OCI-M2 (cell line): ENCODE data around the gene ST3GAL2.
"Not testable (repeated sequence)": the region's sequence is repeated elsewhere in the genome, so short reads cannot be mapped to it uniquely, and the experiment has no call there.

Experiments used
- DNase-seq: peaks from one replicate; lab custom pipeline; 2025; ENCODE audit not compliant: unreplicated experiment; lab: John Stamatoyannopoulos, UW

ST3GAL2 gene

GRCh38 chr16:70467608-70468007 is 28.7 kb upstream of the ST3GAL2 start:
- DNase-seq: no peak

DNA sequence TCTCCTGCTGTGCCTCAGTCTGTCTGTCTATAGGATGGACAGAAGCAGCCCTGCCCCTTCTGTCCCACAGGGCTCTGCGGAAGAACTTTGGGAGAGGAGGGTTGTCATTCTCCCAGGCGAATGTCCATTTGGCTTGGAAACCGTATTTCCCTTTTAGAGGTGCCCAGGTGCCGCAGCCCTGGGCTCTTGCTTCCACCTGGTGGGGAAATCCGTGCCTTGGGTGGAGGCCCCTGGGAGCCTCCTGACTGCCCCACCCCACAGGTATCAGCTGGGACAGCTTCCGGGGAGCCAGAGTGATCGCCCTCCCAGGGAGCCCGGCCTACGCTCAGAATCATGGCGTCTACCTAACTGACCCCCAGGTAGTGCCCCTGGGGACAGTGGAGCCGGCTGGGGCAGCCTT is 28.2 kb upstream of the ST3GAL2 start:
- no peak for DNase-seq

DNA sequence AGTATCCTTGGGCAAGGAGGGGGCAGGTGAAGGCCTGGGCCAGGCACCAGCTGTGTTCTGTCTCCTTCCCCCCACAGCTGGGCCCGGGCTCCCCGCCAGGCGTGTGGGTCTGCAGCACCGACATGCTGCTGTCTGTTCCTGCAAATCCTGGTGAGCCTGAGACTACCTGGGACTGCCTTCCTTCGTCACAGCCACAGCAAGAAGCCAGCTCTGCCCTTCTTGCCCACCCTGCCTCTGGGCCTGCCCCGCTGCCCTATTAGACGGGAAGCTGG is 27.8 kb upstream of the ST3GAL2 start:
- DNase-seq: no peak

DNA sequence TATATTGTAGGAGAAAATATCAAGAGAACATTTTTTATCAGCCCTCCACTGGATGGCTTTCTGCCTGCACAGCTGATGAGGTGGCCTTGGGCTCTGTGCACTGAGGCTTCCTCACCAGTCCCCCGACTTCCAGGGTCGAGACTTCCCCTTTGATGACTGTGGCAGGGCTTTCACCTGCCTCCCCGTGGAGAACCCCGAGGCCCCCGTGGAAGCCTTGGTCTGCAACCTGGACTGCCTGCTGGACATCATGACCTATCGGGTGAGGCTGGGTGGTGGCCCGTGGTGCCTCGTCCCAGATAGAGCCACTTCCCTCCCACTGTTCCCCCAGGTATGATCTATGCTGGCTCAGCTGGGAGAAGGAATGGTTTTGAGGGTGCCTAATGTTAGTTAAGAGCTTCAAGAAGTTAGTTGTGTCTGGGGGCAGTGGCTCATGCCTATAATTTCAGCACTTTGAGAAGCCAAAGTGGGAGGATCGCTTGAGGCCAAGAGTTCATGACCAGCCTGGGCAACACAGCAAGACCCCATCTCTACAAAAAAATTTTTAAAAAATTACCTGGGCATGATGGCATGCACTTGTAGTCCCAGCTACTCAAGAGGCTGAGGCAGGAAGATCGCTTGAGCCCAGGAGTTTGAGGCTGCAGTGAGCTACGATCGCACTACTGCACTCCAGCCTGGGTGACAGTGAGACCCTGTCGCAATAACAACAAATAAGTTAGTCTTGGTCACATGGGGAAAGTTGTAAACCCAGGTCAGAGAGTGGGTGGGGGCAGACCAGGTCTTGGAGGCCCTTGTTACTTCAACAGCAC is 27.3 kb upstream of the ST3GAL2 start:
- no peak for DNase-seq

DNA sequence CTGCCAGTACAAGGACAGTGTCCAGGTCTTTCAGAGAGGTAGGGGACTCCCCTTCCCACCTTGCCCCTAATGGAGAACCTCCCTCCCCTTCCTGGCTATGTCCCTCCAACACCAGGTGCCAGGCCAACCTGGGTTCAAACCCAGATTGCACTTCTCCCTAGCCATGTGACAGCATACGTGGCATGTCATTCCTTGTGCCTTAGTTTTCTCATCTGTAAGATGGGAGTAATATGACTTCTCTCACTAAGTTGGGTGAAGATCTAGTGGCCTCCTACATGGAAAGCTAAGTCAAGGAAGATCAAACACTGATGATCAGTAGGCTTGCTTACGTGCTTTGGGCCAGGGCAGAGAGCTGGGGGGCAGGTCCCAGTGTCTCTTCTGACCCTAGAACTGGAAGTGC is 24.3 kb upstream of the ST3GAL2 start:
- DNase-seq: no peak

DNA sequence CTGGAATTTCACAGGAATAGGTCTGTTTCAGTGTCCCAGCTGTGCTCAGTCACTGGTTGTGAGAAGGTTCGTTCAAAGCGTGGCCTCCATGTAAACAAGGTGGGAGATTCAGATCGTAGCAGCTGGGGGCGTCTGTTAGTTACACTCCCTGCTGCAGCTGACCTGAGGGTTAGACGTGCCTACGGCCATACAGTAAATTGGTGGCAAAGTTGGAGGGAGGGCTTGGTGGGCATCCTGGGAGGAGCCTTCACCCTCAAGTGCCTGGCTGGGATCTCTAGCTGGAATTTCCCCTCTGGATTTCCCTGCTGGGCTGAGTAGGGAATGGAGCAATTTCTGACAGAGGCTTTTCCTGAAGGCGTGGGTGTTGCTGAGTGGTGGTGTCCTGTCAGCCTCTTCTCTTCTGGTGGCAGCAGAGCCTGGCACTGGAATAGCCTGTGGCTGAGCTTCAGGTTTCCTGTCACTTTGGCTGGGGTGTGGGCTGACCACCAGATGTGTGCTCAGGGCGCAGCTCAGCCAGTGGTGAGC is 21.9 kb upstream of the ST3GAL2 start:
- DNase-seq: no peak

- no peak for DNase-seq
These were observed 18.7 kb upstream of the ST3GAL2 start for GRCh38 chr16:70457446-70458166.

DNA sequence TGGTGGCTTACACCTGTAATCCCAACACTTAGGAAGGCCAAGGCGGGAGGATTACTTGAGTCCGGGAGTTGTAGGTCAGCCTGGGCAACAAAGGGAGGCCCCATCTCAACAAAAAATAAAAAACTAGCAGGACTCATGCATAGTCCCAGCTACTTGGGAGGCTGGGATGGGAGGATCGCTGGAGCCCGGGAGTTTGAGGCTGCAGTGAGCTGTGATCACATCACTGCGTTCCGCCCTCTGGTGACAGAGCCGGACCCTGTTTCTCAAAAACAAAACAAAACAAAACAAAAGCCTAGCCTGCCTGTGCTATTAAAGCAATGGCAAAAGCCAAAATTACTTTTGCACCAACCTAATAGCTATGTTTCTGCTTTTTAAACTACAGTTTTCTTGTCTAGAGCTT is 17.0 kb upstream of the ST3GAL2 start:
- no peak for DNase-seq

DNA sequence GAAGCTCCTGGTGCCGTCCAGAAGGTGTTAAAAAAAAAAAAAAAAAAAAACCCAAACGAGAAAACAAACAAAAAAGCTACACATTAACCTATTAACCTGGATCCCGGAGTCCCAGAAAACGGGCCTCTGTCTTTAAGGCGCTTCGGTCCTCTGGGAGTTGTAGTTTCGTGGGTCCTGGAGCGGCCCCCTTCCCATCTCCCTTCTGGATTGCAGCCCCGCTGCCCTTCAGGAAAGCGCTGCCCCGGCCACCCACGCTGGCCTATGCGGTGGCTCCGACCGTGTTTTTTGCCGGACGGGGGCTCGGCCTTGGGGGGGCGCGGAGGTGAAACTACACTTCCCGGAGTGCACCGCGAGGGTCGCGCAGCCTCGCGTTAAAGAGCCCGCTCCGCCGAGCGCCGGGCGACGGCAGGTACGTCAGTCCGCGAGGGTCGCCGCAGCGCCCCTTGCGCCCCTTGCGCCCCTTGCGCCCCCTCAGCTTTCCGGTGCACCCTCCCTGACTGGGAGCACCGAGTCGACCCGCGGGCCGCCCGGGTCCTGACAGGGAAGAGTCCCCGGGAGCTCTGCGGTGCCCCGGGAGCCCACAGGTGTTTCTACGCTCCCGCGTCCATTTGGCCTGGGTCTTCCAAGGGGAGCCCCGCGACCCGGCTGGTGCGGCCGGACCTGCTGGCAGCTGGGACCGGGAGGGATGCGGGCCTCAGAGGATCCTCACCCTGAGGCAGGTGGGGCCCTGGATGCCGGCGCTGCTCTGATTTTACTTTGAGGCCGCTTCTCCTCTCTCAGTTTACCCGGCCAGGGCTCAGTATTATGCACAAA is 15.5 kb upstream of the ST3GAL2 start, which contains the start of gene FCSK:
TSS of gene FCSK (plus strand) at position 374 of the 813 bp plus-strand sequence. CDS start 8,596 bp downstream, outside the sequence.
- no peak for DNase-seq

DNA sequence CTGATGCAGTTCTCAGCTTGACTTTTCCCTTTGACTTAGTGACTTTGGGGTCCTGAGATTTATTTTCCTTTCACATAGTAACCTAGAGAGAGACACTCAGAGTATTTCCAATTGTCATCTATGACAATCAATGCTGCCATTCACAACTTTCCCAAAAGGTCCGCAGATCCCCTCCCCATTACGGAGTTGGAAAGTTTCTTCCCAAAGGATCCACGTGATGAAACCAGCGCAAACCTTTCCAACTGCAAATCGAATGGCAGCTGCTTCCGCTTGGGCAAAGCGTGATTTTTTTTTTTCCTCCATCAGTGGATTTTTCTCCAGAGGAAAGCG is 15.0 kb upstream of the ST3GAL2 start:
- DNase-seq: no peak

DNA sequence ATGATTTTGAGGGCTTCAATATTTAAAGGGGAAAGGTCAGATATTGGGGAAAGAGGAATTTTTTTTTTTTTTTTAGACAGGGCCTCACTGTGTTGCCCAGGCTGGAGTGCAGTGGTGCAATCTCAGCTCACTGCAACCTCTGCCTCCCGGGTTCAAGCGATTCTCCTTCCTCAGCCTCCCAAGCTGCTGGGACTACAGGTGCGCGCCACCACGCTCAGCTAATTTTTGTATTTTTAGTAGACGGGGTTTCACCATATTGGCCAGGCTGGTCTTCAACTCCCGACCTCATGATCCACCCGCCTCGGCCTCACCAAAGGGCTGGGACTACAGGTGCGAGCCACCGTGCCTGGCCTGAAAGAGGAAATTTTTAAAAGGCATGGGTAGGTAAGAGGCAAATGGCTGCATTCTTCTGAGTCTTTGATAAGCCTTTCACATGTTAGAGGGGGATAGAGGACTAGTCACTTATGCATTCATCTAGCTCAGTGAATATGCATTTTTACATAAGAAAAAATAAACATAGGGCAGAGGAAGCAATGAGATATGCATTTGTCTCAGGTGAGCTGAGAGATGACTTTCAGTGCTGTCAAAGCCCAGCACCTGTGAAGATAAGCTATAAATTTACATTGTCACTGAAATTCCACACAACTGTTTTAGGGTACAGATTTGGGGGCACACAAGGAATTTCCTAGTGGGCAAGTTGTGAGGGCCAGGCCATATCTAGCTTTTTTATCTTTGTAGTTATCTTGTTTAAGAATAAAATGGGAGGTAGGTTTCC is 14.4 kb upstream of the ST3GAL2 start:
- DNase-seq: no peak

DNA sequence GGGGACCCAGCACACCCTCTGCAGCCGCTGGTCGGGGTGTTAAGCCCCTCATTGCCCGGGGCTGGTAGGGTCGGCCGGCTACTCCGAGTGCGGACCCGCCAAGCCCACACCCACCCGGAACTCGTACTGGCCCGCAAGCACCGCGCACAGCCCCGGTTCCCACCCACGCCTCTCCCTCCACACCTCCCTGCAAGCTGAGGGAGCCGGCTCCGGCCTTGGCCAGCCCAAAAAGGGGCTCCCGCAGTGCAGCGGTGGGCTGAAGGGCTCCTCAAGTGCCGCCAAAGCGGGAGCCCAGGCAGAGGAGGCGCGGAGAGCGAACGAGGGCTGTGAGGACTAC is 12.1 kb upstream of the ST3GAL2 start:
- DNase-seq: not testable (repeated sequence)

- not testable (repeated sequence) for DNase-seq
These were observed 11.5 kb upstream of the ST3GAL2 start for GRCh38 chr16:70450142-70451003.

DNA sequence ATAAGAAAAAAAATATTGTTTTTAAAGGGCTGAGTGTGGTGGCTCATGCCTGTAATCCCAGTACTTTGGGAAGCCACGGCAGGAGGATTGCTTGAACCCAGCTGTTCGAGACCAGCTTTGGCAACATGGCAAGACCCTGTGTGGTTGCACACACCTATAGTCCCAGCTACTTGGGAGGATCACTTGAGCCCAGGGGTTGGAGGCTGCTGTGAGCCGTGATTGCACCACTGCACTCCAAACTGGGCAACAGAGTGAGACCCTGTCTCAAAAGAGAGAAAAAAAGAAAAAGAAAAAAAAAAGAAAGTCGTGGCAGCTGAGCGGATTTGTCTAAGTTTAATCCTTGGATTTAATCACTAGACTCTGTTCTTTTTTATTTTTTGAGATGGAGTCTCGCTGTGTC is 9.2 kb upstream of the ST3GAL2 start:
- DNase-seq: no peak

DNA sequence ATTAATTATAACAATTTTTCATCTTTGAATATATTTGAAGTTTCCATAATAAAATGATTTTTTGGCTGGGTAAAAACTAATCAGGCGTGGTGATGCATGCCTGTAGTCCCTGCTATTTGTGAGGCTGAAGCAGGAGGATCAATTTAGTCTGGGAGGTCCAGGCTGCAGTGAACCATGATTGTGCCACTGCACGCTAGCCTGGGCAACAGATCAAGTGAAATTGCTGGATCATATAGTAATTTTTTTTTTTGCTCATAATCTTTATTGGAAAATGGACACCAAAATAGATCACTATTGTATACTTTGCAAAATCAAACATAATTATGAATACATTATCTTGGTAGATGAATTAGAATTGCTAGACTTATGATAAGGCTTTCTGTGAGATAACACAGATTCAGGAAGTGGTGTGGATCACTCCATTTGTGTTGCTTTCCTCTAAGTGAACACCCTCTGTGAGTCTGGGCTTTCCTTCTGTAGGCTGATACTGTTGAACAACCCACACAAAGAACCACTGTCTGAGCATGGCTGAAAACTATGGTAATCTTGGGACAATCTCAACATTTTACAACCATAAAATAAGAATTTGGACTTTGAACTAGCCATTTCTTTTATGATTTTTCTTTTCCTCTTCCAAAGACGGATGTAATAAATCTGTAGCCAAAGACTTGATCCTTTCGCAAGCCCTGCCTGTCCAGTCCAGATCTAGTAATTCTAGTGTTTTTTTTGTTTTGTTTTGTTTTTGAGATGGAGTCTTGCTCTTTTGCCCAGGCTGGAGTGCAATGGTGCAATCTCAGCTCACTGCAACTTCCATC is 5.6 kb upstream of the ST3GAL2 start:
- DNase-seq: no peak

DNA sequence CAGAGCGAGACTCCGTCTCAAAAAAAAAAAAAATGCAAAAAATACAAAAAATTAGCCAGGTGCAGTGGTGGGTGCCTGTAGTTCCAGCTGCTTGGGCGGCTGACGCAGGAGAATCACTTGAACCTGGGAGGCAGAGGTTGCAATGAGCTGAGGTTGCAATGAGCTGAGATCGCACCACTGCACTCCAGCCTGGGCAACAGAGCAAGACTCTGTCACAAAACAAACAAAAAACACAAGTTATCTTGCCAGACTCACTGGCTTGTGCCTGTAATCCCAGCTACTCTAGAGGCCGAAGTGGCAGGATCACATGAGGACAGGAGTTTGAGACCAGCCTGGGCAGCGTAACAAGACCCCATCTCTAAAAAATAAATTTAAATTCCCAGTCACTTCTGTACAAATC is 3.4 kb upstream of the ST3GAL2 start:
- DNase-seq: no peak

DNA sequence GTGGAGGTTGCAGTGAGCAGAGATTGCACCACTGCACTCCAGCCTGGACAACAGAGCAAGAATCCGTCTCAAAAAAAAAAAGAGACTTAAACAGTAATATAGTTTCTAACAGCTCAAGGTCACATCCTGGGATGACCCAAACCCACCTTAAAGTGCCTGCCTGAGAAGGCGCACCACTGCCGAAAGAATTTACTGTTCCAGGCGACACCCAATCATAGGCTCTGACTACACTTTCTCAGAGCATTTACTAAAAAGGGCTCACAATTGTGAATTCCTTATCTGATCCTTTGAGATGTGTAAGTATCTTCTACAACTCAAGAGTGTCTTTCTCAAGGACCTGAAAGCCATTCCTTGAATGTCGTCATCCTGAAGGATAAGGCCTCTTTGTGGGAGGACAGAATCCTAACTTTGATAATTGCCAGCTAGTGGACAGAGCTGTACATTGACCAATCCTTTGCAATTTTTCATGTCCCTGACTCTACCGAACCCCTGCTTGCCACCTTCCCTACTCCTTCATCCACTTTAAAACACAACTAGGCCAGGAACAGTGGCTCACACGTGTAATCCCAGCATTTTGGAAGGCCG is 2.6 kb upstream of the ST3GAL2 start:
- DNase-seq: no peak

DNA sequence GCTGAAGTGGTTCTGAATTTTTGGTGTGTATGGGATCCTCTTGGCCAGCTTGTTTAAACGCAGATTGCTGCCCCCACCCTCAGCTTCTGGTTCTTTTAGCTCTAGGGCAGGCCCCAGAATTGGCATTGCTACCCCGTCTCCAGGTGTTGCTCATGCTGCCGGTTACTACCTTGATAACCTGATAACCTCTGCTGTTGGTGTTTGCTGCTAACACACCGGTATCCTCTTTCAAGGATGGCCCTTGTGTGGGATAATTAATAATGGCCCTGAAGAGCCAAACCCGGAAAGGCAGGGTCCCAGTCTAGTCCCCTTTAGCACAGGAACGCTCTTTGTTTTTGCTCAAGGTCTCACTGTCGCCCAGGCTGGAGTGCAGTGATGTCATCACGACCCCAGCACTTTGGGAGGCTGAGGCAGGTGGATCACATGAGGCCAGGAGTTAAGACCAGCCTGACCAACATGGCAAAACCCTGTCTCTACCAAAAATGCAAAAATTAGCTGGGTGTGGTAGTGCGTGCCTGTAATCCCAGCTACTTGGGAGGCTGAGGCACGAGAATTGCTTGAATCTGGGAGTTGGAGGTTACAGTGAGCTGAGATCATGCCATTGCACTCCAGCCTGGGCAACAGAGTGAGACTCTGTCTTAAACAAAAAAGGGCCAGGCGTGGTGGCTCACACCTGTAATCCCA is 1.3 kb upstream of the ST3GAL2 start:
- no peak for DNase-seq
